Fibroblast of skin of abdomen (primary cell): ENCODE results near the gene SLC45A3. TPM values are rescaled to one million over a fixed set of nuclear protein-coding genes. Genes with fewer than 3 reads are reported as not detected.
"Not testable (repeated sequence)": the region's sequence is repeated elsewhere in the genome, so short reads cannot be mapped to it uniquely, and the experiment has no call there.

Experiments
- DNase-seq: peaks from one replicate; pipeline ENCODE4 v3.0.0-alpha.2; 2013
- polyA plus RNA-seq, 2 experiments: library from polyadenylated mRNA; unstranded; fragments of 120-200 nt; gene quantifications; one replicate each; pipeline ENCODE4 v1.2.1, GENCODE V29; 2013; ENCODE audit not compliant: insufficient read length in 2 of 2

Gene SLC45A3, protein sequence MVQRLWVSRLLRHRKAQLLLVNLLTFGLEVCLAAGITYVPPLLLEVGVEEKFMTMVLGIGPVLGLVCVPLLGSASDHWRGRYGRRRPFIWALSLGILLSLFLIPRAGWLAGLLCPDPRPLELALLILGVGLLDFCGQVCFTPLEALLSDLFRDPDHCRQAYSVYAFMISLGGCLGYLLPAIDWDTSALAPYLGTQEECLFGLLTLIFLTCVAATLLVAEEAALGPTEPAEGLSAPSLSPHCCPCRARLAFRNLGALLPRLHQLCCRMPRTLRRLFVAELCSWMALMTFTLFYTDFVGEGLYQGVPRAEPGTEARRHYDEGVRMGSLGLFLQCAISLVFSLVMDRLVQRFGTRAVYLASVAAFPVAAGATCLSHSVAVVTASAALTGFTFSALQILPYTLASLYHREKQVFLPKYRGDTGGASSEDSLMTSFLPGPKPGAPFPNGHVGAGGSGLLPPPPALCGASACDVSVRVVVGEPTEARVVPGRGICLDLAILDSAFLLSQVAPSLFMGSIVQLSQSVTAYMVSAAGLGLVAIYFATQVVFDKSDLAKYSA
- 2.6 TPM for polyA plus RNA-seq (2013, experiment 1 of 2; ENCODE audit: insufficient read length)
- polyA plus RNA-seq (2013, experiment 2 of 2; ENCODE audit: insufficient read length) = 2.4 TPM

DNA sequence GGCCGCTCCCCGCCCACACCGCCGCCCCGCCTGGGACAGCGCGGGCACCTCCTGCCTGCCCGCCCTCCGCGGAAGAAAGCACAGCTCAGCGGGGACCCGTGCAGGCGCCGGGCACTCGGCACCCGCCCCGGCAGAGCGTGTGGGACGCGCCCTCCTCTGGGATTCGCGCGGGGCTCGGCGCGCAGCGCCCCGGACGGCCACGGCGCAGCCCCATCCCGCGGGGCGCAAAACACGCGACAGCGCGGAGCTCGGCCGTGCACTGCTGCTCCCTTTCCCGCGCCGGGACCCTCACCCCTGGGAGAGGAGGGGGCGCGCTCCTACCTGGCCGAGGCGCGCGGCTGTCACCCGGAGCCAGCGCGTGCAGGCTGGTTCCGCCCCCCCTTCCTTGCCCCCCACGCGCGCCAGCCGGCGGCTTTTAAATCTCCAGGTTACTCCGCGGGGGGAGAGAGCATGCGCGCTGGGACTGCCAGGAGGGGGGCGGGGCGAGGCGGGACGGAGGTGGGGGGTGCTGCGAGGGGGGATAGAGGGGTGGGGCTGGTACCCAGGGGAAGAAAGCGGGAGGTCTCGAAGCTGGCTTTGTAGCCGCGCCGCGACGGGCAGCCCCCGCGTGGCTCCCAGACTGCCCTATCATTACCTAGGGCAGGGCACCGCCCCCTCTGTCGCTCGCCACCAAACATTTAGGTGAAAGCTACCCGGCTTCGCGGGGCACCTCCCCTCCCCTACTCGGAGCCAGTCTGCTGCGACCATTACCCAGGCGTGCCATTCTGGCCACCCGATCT is at the start of gene SLC45A3:
SLC45A3 (minus strand) TSS at position 437 of the 779 bp plus-strand sequence. CDS start 15,853 bp downstream, outside the sequence.
- peak; percentile 33 for DNase-seq

DNA sequence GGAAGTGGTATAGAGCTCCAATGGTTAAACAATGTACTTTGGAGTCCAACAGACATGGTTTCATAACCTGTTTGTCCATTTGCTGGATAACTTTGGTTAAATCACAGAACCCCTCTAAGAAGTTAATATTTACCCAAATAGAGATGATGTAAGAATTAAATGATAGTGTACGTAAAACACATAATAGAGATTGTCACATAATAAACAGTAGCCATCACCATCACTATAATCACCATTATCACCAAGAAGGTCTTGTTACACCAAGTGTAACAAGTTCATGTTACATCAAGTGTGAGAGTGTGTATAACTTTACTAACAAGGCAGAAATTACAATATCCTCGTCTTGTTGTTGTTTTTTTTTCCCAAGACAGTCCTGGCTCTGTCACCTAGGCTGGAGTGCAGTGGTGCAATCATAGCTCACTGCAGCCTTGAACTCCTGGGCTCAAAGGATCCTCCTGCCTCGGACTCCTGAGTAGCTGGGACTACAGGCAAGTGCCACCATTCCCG is 46.4 kb upstream of the SLC45A3 start:
- no peak for DNase-seq

DNA sequence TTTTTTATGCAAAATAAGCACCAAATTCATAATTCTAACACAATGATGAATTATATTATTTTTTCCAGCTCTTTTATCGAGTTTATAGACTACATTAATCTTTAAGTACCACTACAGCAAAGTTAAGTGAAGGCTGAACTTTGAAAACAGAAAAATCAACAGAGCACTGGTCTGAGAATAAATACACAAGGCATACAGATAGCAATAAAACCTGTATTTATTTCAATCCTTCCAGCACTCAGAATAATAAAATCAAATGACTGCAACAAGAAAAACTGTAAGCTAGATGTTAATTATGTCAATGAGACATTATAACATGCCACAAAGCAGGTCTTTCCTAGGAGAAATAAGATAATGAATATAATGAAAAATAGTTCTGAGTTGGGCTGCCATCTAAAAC is 45.2 kb upstream of the SLC45A3 start:
- DNase-seq = no peak

DNA sequence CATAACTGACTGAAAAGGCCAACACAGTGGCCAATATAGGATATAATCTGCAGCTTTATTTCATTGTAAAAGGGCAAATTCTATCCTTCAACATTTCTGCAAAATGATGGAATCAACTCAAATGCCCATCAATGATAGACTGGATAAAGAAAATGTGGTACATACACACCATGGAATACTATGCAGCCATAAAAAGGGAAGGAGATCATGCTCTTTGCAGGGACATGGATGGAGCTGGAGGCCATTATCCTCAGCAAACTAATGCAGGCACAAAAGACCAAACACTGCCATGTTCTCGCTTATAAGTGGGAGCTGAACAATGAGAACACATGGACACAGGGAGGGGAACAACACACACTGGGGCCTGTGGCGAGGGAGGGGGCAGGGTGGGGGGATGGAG is 40.4 kb upstream of the SLC45A3 start:
- not testable (repeated sequence) for DNase-seq

DNA sequence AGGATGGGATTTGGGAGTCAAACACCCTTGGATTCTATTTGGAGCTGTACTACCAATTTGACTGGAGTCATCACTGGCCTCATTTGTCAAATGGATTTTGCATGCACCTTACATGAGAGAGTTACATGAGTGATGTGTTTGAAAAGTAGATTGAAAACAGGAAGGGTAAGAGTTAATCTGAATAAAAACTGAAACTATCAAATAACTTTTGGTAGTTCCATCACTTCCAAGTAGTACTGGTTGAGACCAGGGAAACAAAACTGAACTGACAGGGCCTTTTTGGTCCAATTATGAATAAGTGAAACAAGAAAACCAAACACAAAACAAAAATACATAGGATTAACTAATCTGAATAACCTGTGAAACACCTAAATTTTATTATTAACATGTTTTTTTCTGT is 39.5 kb upstream of the SLC45A3 start:
- DNase-seq = no peak

DNA sequence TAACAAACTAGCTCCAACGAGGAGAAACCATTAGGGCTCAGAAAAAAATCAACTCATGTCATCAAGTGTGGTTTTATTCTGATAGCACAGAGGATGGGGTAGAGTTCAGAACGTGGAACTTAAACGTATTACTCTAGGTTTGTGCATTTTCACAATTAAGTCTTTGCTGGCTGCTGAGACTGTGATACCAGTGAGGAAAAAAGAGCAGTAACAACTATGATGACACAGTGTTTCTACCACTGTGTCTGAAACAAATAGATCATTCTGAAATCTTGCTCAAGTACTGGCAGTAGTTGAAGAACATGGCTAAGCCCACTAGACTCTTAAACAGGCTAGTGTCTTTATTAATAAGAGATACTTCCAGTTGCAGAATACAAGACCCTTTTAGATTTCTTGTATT is 38.7 kb upstream of the SLC45A3 start:
- DNase-seq = no peak

DNA sequence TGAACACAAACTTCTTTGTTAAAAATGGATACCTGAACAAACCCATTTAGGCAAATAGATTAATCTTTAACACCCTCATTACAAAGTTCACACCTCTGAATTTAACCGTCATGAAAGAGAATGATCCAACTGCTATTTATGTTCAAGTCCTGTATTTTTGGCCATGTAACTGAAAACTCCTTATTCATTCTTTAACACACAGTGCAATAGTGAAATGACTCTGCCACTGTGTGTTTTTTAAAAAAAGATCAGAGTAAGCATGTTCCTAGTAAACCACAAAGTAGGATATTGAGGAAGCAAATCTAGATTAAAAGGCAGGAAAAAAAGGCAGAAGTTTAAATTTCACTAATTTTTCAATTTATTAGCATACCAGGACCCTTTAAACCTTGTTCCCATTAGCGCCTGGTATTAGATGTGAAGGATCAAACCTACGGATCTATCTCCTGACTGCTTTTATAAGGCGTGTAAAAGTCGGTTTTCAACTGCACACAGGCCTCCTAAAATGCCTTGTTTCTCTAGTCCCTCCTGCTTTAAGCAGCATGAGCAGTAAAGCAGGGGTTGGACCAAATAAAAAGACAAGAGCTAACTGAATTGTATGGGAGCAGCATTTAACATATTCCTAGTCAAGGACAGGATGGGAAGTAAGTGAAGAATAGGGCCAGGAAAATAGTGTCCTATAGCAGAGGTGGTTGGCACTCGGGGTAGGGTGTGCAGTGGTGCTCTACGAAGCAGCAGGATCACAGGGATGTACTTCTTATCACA is 36.2 kb upstream of the SLC45A3 start:
- DNase-seq = no peak

DNA sequence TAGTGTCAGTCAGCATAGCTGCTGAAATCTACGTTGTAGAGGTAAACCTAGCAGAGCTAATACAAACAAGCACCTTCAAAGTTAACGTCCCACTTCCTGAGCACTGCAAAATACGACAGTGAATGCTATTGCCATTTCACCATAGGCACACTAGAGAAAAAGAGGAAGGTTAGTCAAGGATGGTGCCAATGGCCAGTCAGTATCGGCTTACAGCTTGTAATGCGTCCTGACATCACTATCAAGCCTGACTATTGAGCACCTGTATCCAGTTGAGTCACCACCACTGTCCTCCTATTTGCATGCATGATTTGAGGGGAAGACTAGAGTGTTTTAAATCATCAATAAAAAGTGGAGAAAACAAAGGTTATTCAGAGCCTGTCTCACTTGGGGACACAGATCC is 35.3 kb upstream of the SLC45A3 start:
- DNase-seq = no peak

DNA sequence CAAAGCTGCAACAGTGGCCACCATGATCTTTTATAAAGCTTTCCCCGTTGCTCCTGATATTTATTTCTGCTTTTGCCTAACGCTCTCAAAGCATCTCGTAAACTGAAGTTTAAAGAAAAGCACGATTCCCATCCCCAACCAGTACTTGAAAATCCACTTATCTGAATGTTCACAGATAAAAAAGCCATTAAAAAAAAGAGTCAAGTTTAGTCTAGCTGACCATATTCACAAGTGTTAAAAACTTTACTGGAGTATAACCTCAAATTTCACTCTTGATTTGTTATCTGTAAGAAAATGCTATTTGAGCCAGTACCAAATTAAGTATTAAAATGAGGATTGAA is 34.6 kb upstream of the SLC45A3 start:
- no peak for DNase-seq

DNA sequence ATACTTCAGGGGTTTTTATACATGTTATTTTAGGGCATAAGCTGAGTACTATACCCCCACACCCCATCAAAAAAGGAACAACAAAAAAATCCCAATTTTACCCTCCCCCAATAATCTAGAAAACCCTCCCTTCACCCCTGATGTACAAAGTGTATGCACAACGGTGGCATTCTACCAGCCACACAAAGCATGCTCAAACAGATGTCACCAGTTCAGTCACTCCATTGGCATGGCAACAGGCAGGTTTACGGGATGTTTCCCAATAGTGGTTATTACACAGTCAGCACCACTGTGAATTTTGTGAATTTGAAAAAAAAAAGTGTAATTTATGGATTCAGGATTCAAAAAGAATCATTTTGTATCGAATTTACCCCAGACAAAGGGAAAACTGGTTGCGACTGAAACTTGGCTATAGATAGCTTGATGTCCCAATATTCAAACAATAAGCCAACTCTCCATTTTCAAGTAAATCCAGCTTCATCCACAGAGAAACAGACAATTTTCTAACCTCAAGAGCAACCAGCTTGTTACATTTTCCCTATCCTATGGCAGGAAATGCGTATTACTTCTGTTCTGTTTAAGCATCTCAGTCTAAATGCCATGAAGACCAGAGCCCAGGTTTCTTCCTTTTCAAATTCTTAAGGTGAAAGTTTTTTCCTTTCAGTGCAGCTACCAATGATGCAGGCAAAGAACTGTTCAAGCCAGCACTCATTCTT is 34.0 kb upstream of the SLC45A3 start:
- peak; percentile 13 for DNase-seq

DNA sequence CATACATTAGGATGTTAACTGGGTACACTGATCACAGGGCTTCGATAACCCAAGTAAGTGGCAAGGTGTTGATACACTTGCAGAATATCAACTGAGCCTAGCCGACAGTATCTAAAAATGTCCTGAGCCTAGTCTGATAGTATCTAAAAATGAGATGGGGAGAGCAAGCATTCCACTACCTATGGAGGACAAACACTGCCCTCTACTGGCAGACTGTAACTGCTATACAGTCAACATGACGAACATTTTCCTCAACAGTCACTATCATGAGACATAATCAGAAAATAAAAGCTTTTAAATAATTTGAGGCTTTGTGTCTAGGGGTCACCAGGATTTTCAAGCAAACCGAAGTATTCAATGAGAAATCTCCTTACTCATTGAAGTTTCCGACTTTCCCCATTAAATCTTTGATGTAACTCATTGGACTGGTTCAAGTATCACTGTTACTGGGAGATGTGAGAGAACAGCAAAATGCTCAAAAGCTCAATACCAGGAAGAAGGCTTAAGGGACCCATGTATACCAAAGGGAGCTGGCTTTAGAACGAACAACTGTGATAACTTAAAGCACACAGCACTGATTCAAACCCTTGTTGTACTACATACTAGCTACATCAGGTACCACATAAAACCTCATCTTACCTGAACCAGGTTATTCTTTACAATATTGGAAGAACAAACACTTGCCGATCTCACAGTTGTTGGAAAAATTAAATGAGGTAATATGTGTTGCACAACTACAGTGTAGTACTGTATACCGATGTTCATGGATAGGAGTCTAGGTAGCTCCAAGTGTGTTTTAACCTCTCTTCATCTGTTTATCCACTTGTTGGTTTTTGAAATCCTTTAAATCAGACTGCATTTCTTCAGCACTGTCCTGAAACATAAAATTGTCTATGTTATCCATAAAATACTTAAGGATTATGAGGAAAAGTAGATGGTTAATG is 31.1 kb upstream of the SLC45A3 start:
- peak; percentile 73 for DNase-seq

DNA sequence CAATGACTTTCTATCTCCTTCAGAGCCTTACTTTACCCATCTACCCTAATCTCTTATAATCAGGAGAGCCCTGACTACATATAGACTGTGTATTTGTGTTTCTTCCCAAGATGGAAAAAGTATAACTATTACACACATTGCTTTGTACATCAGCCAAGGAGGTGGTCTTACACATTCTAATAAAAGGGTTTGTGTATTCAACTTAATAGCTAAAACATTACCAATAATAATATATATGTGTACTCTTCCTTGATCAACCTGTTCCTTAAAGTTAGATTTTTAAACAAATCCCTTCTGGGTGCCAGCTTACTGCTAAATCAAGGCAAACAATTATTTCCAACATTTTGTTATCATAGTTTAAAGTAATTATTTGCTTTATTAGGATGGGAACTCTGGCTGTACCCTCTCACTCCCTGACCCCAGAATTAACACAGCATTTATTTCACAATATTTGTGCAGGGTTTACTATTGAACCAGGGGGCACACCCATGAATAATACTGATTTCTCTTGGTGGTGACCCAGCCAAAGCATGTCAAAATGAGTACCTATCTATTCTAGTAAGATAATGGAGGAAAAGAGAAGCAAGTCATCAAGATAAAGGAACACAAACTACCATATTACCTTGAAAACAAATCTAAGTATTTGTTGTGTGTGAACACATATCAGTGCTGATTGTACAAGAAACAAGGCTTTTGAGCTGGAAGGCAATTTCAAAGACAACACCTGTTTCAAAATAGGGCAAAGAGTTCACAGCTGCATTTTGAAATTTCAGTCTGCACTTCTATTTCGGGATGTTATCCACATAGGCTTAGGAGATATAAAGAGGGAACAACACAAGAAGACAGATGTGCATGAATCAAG is 30.1 kb upstream of the SLC45A3 start:
- DNase-seq = no peak

DNA sequence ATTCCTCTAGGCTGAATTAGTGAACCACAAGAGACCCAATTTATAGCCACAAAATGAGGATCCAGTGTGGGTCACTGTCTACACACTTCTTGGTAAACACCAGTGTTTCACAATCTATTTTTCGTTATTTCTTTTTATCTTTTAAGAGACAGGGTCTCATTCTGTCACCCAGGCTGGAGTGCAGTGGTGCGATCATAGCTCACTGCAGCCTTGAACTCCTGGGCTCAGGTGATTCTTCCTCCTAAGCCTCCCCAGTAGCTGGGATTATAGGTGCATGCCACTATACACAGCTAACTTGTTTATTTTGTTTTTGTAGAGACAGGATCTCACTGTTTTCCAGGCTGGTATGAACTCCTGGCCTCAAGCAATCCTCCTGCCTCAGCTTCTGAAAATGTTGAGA is 29.3 kb upstream of the SLC45A3 start:
- no peak for DNase-seq

DNA sequence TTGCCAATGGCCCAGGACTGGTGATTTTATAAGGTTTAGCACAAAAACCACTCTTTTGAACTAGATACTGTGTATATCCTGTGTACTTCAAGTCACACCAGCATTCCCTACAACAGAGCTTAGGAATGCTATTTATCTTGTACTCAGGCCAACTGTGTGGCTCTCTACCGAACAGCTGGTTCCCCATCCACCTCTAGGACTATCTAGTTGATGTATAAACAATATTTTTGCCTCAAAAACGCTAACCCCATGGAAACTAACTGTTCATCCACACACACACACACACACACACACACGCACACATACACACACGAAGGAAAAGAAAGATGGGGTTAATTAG is 28.7 kb upstream of the SLC45A3 start:
- peak; percentile 51 for DNase-seq

DNA sequence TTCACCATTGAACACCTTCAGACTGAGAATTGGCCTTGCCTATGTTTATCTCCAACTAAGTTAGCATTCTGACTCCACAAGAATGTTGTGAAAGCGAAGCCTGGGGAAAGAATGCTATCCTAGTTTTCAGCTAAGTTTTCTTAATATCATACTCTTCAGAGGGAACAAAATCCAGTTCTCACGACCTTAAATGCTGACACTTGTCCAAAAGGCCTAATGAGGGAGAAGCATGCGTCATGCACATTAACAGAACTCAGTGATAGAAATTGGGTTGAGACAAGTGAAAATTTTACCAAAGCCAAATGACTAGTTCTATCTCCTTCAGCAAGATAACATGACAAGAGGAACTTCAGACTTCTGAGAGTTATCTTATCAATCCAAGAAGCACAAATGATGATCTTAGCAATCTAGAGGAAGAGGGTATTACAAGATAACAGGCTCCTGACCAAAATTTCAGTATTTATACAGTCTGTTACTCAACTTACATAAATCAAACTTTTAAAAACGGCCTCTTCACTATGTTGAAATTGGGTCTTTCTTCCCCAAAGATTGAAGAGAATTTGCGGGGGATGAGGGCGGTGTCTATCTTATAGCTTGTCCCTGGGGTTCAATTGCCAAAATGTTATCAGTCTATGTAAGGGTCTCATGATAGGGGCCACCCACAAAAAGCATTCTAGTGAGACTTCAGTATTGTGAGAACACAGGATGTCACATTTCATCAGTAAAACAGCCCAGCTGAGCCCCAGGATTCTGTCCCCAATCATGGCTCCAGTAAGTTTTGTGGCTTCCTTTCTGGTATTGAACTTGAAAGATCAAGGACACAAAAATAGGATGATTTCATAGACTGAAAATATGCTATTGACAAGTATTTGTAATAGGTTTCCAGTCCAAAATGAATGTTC is 26.5 kb upstream of the SLC45A3 start:
- no peak for DNase-seq

DNA sequence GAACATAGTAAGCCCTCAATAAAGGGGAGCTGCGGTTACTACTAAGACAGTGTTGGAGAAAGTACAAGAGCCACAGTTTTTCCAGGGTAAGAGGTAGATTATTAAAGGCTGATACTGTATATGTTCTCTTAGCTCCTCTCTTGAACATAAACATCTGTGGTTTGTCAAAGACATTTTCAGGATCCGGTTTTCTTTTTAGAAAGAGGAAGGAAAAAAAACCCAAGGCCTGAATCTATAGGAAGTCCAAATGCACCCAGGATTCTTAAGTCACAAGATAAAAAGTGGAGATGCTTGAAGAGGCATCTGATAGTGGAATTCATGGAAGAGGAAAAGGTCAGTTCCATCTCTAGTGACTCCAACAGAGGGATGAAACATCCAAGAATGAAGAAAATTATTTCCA is 24.6 kb upstream of the SLC45A3 start:
- no peak for DNase-seq

DNA sequence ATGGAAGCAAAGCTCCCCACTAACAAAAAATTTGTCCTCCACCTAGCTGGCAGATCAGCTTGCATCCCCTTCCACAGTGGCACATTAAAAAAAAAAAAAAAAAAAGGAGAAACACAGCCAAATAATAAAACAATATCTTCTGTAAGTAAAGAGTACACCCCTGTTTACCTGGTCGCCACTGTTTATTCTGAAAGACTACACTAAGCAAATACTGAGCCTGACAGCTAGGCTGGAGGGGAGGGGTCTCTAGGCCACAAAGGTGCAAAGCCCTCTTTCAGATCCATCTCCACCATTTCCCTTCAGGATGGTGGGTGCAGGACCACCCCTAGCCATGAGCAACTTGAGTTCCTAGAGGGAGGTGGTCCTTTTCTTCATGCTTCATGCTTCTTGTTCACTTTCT is 22.8 kb upstream of the SLC45A3 start:
- no peak for DNase-seq

DNA sequence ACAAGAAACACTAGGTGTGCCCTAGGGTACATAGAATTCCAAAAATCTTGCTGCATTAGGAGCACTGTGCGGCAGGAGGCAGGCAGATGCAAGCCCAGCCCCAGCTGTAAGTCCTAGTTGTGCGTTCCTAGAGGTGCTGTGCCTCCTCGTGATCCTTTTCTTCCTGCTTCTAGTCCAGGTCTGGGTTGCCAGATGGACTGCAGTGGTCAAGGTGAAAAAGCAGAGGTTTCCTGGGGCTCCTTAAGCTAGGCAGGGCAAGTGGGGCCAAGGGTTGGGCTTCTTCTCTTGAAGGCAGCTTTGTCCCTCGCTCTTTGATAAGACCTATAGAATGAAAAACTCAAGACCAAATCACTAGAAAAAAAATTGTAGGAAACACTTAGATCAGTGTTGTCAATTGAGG is 21.6 kb upstream of the SLC45A3 start:
- no peak for DNase-seq

DNA sequence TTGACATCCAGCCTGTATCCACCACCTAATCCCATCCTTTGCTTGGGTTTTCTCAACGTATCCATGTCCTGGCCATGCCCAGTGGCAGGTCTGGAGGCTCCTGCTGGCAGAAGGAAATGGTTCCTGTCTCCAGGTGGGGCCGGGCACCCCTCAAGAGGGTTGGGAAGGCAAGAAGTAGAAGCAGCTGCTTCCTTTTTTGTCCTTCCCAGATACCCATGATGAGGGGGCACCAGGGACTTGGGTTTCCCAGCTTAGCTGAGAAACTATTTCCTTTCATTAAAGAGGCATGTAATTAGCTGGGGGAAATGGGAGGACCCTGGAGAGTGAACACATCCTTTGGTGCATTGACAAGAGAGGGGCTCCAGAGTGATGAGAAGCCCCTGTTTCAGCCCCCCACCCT is 21.1 kb upstream of the SLC45A3 start:
- no peak for DNase-seq
